Stomach (tissue), 9 donors: ENCODE measurements around the gene MAST3. TPM values are rescaled to one million over a fixed set of nuclear protein-coding genes. Genes with fewer than 3 reads are reported as not detected.
A peak's percentile ranks its signal among the peaks of the same experiment; 100 is the strongest.
"Not testable (repeated sequence)": the region's sequence is repeated elsewhere in the genome, so short reads cannot be mapped to it uniquely, and the experiment has no call there.

Experiments used
- DNase-seq, 2 donors: peaks; one replicate each; pipeline versions ENCODE4 v3.0.0 to v3.0.0-alpha.2; 2013 to 2019
- H3K27ac ChIP-seq, 5 donors: fragments of 200-600 bp in 4 of 5; sonication (generic) in 4 of 5; one replicate each; pipeline ENCODE4 v1.5.1; 2013 to 2019; ENCODE audit warnings: mild to moderate bottlenecking in 1 of 5, moderate library complexity in 1 of 5
- H3K27me3 ChIP-seq, 3 donors: fragments of 200-600 bp; sonication (generic); one replicate each; pipeline ENCODE4 v1.5.1; 2017 to 2019; ENCODE audit warnings: mixed run types in 1 of 3
- H3K36me3 ChIP-seq, 4 donors: fragments of 200-600 bp; sonication (generic); 1 replicate in 3 of 4; 2 replicates in 1 of 4; pipeline ENCODE4 v1.5.1; 2016 to 2019
- H3K4me1 ChIP-seq, 4 donors: fragments of 200-600 bp; sonication (generic); one replicate each; pipeline ENCODE4 v1.5.1; 2016 to 2019
- H3K4me3 ChIP-seq, 4 donors: fragments of 200-600 bp; sonication (generic) in 3 of 4; one replicate each; pipeline ENCODE4 v1.5.1; 2016 to 2019; ENCODE audit warnings: mild to moderate bottlenecking in 1 of 4
- H3K9me3 ChIP-seq, 4 donors: fragments of 200-600 bp; sonication (generic); one replicate each; pipeline ENCODE4 v1.5.1; 2016 to 2019
- EP300 ChIP-seq: sonication (generic); formaldehyde crosslinking; IDR thresholded peaks from one replicate; pipeline ENCODE4 v1.6.1; 2017; ENCODE audit warnings: antibody characterized with exemption
- POLR2A ChIP-seq, 4 donors: fragments of 450-650 bp; IDR thresholded peaks; one replicate each; pipeline ENCODE4 v1.6.1; 2016; ENCODE audit warnings: antibody characterized with exemption in 4 of 4, control low read depth in 2 of 4, mild to moderate bottlenecking in 1 of 4, moderate library complexity in 1 of 4
- POLR2AphosphoS5 ChIP-seq, 3 donors: sonication (generic); formaldehyde crosslinking; IDR thresholded peaks; one replicate each; pipeline ENCODE4 v1.6.1; 2016; ENCODE audit warnings: antibody characterized with exemption in 3 of 3
- WGBS, 5 donors: extraction: QIAGEN DNeasy Blood & Tissue Kit in 3 of 5; methylation state at CpG; one replicate each; pipeline versions ENCODE4 v1.1.5 to v1.1.7; 2013 to 2018; 5-methylcytosine and 5-hydroxymethylcytosine counted together
- intact Hi-C: fragments of 100-400 bp; cut with DNase I; formaldehyde crosslinking; loops from one replicate; pipeline ENCODE4 v1.15.1; 2023; ENCODE audit warnings: low total_unique reads
- polyA plus RNA-seq, 3 donors: library from polyadenylated mRNA; stranded (reverse); fragments of 200-250 nt; gene quantifications; one replicate each; pipeline ENCODE4 v1.2.3, GENCODE V29; 2013
- total RNA-seq, 5 donors: library from RNA; depleted of rRNA; stranded (reverse); fragments of >200 nt; gene quantifications; one replicate each; pipeline versions ENCODE4 v1.1.0 to v1.2.3, GENCODE V29; 2014 to 2016
- TF ChIP-seq, protein P1 (sequence below), 7 experiments: fragments of 450-650 bp in 4 of 7; fragments of 200-600 bp in 3 of 7; sonication (generic) in 3 of 7; IDR thresholded peaks; one replicate each; pipeline ENCODE4 v1.5.1; 2016 to 2019; ENCODE audit warnings: antibody characterized with exemption in 7 of 7, control low read depth in 2 of 7, mild to moderate bottlenecking in 1 of 7
- donor health status: healthy with polysubstance abuse.
- donor health status: Bipolar disorder and iron deficiency.
- donor health status: healthy.

The MAST3 gene
- total and polyA plus RNA-seq, 8 donors, result 1.7 to 29.0 (median 6.9) TPM

DNA sequence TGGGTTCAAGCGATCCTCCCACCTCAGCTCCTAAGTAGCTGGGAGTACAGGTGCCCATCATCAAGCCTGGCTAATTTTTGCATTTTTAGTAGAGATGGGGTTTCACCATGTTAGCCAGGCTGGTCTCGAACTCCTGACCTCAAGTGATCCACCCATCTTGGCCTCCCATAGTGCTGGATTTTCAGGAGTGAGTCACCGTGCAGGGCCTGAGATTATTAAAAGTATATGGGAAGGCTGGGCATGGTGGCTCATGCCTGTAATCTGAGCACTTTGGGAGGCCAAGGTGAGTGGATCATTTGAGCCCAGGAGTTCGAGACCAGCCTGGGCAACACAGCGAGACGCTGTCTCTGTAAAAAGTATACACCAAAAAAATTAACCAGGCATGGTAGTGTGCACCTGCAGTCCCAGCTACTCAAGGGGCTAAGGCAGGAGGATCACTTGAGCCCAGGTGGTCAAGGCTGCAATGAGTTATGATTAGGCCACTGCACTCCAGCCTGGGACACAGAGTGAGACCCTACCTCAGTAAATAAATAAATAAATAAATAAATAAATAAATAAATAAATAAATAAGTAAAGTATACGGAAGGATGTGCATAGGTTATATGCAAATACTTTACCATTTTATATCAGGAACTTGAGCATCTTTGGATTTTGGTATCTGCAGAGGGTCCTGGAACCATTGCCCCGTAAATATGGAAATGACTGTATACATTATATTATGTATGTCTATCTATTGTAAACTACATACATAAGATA lies 11.7 kb upstream of the MAST3 start:
- Histone ChIP-seq H3K36me3 (peaks cover 0 to 3% (median 0%) of the 10 kb centered on the region in 4 donors), H3K4me3 (peak overlapping the region in 1 of 4 donors; percentile 27), H3K4me1 (peaks cover 0 to 39% (median 0%) of the 10 kb centered on the region in 4 donors), H3K27ac (no peak overlapping the region), H3K9me3 (no peaks in the 10 kb centered on the region), H3K27me3 (peaks cover 0 to 5% (median 0%) of the 10 kb centered on the region in 3 donors)
- intact Hi-C loops, result no loop called here
- TF ChIP-seq, protein P1, sequence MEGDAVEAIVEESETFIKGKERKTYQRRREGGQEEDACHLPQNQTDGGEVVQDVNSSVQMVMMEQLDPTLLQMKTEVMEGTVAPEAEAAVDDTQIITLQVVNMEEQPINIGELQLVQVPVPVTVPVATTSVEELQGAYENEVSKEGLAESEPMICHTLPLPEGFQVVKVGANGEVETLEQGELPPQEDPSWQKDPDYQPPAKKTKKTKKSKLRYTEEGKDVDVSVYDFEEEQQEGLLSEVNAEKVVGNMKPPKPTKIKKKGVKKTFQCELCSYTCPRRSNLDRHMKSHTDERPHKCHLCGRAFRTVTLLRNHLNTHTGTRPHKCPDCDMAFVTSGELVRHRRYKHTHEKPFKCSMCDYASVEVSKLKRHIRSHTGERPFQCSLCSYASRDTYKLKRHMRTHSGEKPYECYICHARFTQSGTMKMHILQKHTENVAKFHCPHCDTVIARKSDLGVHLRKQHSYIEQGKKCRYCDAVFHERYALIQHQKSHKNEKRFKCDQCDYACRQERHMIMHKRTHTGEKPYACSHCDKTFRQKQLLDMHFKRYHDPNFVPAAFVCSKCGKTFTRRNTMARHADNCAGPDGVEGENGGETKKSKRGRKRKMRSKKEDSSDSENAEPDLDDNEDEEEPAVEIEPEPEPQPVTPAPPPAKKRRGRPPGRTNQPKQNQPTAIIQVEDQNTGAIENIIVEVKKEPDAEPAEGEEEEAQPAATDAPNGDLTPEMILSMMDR (IDR thresholded peaks at IDR 0.05), result no peak
- TF ChIP-seq EP300 (no peak), POLR2A (IDR thresholded peaks at IDR 0.05) (no peak), POLR2AphosphoS5 (IDR thresholded peaks at IDR 0.05) (no peak)
- 74 to 87% (median 80%) methylated on average over 8 of the region's 8 CpGs for WGBS, 5 donors
- no peak for DNase-seq

DNA sequence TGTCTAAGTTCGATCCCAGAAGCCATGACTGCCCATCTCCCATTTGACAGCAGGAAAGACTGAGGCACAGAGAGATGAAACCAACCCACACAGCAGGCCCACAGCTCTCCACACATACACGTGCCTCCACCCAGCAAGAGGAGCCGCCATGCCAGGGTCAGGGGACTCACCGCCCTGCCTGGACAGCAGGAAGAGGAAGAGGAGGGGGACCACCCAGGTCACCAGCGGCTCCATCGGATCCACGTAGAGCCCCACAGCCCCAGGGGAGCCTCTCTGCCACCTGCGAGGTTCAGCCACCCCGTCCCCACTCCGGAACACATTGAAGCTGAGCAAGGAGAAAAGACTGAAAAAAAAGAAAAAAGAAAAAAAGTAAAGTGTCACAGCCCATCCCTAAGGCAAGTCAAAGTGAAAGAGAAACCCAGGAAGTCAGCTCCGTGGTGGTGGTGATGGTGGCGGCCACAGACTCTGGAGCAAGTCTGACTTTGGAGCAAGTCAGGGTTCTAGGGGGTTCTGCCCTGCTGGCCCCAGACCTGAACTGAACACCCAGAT lies 10.9 kb upstream of the MAST3 start, which contains the start of gene IL12RB1:
Gene IL12RB1 (minus strand): TSS at position 345 of the 549 bp plus-strand sequence. CDS start 111 bp downstream, at position 234.
- Histone ChIP-seq H3K36me3 (peaks cover 0 to 3% (median 0%) of the 10 kb centered on the region in 4 donors), H3K27me3 (peaks cover 0 to 5% (median 0%) of the 10 kb centered on the region in 3 donors), H3K4me1 (peaks cover 0 to 41% (median 0%) of the 10 kb centered on the region in 4 donors), H3K27ac (peak within 1 kb of the TSS in 4 of 5 donors; percentile 58 to 83 (median 71)), H3K9me3 (no peaks in the 10 kb centered on the region), H3K4me3 (peak within 1 kb of the TSS; percentile 20 to 32 (median 28))
- TF ChIP-seq POLR2AphosphoS5 (IDR thresholded peaks at IDR 0.05), result no peak
- intact Hi-C loops, result no loop called here
- peak; percentile 42 to 43 for DNase-seq
- WGBS, 5 donors, result 36 to 51% (median 41%) methylated on average over 12 of the region's 12 CpGs

DNA sequence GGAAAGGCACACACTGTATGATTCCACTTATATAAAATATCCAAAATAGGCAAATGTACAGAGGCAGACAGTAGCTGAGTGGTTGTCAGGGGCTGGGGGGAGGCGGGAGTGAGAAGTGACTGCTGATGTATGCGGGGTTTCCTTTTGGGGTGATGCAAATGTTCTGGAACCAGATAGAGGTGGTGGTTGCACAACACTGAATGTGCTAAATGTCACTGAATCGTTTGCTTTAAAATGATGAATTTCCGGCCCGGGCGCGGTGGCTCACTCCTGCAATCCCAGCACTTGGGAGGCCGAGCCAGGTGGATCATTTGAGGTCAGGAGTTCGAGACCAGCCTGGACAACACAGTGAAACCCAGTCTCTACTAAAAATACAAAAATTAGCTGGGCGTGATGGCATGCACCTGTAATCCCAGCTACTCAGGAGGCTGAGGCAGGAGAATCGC lies 8.5 kb upstream of the MAST3 start:
- TF ChIP-seq POLR2AphosphoS5 (IDR thresholded peaks at IDR 0.05), result peak in 1 of 3 donors; percentile 36
- Histone ChIP-seq H3K4me1 (peaks cover 0 to 41% (median 0%) of the 10 kb centered on the region in 4 donors), H3K27ac (peak overlapping the region in 4 of 5 donors; percentile 54 to 83 (median 70))
- DNase-seq, result peak; percentile 40 to 60
- H3K9me3 ChIP-seq, intact Hi-C loops, H3K4me3 ChIP-seq, H3K27me3 ChIP-seq, H3K36me3 ChIP-seq: not testable (repeated sequence)
- 36 to 55% (median 52%) methylated on average over 11 of the region's 11 CpGs for WGBS, 5 donors

DNA sequence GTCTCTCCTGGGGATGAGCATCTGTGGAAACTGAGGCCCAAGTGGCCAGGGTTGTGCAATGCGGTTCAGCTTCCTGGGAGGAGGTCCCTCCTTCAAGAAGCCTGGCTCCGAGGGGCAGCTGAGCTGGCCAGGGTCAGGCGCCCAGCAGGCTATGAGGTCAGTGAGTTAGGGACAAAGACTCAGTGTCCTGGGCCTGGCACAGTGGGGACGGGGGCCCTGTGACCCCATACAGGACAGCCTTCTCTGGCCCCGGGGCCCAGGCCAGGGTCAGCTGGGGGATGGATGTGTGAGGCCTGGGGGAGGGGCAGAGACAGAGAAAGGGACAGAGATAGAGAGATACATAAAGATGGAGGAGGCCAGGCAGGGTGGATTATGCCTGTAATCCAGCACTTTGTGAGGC lies 7.9 kb upstream of the MAST3 start:
- peak overlapping the region in 4 of 5 donors; percentile 54 to 83 (median 70) for H3K27ac ChIP-seq
- intact Hi-C loops, result no loop called here
- DNase-seq, result no peak

More for the DNA sequence above, 7.9 kb upstream of the MAST3 start:
- Histone ChIP-seq H3K4me1 (peaks cover 0 to 41% (median 0%) of the 10 kb centered on the region in 4 donors), H3K36me3 (no peaks in the 10 kb centered on the region), H3K4me3 (no peak overlapping the region), H3K27me3 (peaks cover 0 to 4% (median 0%) of the 10 kb centered on the region in 3 donors), H3K9me3 (no peaks in the 10 kb centered on the region)
- TF ChIP-seq EP300 (no peak), POLR2A (IDR thresholded peaks at IDR 0.05) (no peak), POLR2AphosphoS5 (IDR thresholded peaks at IDR 0.05) (no peak)
- TF ChIP-seq, protein P1 (IDR thresholded peaks at IDR 0.05), result no peak
- 65 to 80% (median 71%) methylated on average over 5 of the region's 5 CpGs for WGBS, 5 donors
